ENCODE data around the gene CISD2.
"Not testable (repeated sequence)": the region's sequence is repeated elsewhere in the genome, so short reads cannot be mapped to it uniquely, and the experiment has no call there.

The CISD2 gene, protein sequence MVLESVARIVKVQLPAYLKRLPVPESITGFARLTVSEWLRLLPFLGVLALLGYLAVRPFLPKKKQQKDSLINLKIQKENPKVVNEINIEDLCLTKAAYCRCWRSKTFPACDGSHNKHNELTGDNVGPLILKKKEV

DNA sequence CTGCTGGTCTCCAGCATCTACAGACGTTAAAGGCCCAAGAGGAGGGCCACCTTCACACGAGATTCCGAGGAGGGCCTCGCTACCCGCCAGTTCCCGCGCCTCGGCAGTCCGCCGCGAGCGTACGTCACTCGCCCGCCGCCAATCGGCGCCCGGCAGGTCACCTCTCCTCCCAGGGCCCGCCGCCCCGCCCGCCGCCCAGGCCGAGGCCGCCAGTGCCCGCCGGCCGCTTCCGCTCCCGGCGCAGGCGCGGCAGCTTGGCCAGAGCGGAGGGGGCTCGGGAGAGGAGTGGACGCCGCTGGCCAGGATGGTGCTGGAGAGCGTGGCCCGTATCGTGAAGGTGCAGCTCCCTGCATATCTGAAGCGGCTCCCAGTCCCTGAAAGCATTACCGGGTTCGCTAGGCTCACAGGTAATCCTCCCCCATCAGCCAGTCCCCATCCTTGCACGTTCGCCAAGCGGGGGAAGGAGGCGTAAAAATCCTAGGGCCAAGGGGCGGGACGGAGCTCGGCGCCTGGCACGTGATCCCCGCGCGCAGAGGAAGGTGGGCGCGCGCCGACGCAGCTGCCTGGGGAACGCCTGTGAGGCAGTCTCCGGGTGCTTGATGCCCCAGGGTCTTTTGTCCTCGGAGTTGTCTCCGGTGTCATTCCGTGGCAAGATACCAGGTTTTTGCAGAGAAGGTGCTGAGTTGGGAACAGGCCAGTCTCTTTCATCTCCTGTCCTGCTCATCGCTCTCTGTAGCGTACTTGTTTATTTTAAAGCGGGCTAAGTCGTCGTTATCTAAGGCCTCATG lies at the start of gene CISD2:
Gene CISD2, plus strand, starts transcription at position 212 of the 788 bp plus-strand sequence. Its CDS starts 93 bp downstream, at position 305.
- peak; percentile 90 for DNase-seq

DNA sequence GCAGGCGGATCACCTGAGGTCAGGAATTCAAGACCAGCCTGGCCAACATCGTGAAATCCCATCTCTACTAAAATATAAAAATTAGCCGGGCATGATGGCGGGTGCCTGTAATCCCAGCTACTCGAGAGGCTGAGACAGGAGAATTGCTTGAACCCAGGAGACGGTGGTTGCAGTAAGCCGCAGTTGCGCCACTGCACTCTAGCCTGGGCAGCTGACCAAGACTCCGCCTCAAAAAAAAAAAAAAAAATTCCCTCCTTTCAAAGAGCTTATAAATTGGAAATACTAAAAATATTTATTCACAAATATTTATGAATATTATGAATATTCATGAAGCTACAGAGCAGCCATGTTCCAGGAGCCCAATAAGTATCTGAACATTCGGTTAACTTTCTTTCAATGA lies 49.7 kb upstream of the CISD2 start:
- DNase-seq, result not testable (repeated sequence)

DNA sequence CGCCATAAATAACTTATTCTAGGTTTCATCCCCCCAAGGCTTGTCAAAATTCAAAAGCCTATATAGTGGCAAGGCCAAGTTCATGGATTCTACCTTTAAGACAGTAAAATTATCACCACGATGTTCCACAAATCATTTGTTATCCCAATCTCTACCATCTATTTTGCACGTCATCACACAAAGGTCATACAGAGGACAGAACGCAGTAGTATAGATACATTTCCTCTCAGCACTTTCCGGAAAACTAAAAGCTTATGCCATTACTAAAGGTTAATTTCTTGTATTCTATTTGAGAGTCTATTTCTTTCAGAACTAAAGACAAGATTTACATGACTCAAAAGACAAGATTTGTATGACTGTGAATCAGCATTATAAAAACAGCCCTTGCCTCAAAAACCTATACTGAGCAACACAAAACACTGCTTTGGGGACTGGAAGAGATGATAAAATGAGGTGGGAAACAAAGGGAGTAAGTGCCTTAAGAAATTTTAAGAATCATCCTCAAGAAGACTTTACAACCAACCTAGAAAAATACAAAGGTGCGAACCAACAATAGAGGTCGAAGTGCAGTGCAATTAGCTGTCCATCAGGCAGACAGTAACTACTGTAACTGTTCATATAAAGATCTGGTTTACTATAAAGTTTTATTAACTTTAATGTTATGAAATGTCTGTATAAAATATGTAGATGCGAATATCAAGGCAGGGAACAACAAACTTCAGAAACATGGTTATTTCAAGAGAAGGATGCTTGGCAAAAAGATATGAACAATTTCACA lies 49.0 kb upstream of the CISD2 start:
- no peak for DNase-seq

DNA sequence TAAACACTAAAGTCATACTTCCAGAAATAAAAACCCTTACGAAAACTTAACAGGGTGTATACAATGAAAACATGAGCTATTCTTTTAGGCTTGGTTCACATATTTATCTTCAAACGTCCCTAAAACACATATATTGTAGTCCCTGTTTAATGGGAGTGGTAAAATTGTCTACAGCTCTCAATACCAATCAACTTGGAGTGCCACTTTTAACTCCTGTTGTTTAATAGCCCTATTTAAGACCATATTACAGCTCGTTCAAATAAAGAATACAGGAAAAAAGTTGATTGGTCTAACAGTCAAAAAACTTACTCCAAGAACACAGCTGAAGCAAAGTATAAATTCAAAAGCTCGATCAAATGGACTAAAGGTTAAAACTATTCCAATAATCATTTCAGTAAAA lies 45.3 kb upstream of the CISD2 start:
- DNase-seq, result no peak

DNA sequence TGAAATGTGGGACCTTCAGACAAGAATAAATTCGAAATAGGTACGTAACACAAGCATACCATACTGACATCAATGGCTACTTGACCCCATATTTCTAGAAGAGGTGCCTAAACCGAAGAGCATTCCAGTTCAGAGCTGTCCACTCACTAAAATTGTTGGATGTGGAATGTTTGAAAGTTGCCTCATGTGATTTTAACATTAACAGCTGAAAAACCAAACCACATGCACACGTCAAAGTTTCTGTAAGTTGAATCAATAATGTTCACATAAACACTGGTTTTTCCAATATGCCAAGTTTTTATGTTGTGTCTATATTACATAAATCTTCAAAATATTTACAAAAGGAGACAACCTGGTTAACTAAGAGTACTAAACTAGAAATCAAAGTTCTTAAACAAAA lies 44.9 kb upstream of the CISD2 start:
- no peak for DNase-seq

DNA sequence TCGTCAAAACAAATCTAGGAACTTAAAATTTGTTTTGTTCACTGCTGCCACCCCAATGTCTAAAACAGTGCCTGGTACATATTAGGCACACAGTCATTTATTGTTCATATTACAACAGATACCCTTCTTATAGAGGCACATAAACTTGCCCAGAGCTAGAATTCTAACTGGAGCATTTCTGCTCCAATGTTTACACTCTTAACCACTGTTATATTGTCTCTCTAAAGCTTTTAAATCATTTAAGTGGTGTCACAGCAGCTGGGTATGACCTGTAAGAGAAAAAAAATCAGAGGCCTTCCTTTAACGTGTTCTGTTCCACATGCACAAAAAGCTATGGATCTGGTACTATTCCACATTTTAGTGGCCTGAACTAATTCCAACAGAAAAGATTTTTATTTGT lies 44.4 kb upstream of the CISD2 start:
- DNase-seq, result no peak

DNA sequence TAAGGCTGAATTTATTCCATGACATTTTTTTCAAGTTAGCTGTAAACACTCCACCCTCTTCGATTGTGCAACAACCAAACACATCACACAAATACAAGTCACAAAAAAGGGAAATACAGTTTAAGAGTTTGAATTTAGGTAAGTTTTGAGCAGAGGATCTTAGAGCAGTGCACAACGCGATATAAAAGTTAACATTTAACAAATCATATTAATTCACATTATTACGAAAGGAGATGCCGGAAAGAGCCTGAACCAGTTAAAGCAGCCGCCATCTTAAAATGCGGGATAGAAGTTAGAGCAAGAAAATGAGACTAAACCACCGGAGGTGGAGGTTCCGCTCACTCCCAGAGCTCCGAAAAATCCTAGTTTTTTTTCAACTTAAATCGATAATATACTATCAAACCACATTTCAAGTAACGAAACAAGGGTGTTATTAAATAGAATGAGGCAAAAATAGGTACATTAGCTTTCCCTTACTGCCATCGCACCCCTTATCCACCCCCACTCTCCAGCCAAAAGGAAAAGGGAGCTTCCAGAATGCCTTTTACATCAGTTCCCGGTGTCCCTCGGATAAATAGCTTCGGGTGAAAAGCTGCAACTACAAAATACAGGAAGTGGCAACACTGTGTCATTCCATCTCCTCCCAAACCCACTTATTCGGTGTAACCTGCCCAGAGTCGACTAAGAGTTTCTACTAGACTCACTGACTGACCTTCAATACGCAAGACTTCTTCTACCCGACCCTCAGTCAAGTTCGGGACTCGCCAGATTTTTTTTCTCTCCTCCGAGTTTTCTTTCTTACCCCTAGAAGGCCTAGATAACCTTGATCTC lies 43.3 kb upstream of the CISD2 start:
- DNase-seq, result peak; percentile 26

DNA sequence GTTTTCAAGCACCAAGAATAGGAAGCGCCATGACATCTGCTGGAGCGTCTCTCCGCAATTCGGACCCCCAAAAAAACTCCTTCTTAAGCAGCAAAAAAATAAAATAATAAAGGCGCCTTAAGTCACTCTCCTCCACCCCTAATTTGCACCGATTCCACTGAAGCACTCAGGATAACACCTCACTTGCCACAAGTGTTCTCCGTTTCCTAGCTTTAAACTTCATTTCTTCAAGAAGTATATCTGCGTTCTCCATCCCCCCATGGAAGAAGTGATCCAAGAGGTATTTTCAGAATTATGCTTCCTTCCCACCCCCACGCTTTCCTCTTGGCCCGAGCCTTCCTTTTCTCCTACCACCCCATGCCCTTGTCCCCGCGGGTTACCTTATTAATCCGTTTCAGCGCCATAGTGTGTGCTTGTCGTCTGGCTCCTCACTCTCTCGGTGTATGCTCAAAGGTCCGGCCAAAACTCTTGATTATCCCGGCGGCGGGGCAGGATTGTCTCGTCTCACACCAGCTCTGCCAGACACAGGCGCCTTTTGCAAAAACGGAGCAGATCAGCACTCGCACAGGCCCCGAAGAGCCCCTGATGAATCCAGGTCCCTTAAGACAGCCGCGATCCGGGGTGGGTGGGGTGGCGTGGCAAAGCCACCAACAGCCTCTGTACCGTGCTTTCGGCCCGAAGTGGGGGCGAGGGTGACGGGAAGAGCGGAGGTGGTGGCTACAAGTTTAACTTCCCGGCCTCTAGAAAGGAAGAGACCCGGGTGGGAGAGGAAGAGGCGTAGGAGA lies 42.5 kb upstream of the CISD2 start:
- no peak for DNase-seq

DNA sequence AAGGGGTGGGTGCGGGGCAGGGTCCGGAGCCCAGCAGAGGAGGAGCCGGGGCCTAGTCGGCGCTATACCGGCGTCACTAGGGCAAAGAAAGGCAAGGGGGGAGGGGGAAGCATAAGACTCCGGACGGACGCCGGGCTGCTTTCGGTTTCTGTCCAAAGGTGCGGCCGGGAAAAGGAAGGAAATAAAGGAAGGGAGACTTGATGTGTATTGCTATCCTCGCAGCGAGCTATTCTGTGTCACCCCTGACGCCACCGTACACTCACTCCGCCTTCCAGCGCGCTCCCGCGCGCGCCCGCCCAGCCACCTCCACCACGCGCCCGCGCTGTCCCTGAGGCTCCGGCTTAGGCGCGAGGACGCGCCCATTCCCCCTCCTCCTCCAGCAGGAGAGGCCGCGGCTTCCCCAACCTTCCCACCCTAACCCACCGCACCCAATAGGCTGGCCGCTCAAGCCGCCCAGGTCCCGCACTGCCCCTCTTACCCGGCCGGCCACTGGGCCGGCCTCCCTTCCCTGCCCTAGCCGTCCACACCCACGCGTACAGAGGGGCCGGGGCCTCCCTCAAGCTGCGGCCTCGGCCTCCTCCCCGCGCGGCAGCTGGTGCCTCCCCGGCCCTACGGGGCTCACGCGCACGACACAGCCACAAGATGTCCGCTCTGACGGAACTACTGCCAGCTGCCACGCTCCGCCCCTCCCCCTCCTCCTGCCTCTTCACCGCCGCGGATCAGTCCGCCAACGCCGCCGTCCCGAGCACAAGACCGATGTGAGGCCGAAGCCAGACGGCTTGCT lies 41.7 kb upstream of the CISD2 start, which contains the start of gene UBE2D3:
Gene UBE2D3, minus strand, starts transcription at position 662 of the 784 bp plus-strand sequence. CDS start 1,043 bp downstream, outside the sequence.
- DNase-seq, result peak; percentile 91

DNA sequence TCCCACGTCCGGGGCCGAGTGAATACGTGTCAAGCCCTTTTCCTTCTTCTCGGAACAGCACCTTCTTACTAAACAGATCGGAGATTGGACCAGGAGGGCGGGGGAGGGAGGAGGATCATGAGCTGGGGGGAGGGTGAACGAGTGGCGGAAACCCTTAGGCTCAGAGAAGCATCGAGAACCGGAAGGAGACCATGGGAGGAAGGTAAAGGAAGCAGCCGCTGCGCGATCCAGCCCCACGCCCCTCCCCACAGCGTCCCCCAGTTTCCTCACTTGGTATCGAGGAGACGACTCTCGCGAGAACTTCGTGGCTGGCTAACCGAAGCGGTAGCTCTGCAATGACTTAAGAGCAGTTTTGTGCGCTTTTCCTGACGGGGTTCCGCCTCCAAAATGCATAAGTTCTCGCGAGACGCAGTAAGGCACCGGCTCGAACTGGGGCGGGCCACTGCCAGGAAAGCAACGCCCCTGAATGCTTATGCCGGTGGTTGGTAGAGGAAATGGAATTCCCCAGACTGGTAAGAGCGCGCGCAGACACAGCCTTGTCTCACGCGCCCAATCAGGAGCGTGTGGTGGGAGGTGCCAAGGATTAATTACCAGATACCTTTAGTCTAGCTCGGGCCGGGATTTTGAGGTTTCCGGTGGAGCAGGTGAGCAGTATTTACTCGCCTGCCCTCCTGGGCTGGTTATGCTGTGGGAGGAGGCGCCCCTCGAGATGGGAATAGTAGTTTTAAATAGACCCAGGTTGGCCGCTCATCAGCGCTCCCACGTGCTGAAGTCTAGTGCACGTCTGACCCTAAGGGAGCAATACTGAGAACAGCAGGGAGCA lies 40.9 kb upstream of the CISD2 start:
- DNase-seq, result peak; percentile 100

DNA sequence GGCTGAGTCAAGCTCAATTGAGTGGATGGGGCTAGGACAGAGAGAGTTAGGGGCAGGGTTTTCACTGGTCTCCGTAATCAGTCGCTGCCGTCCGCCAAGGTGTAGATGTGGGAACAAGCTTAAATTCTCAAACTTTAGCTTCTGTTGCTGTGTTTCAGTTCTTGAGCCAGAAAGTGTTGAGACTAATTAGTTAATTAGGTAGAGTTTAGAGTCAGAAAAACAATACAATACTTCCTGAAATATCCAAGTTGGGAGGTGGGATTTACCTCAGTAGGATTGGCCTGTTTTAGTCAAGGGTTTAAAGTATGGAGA lies 40.3 kb upstream of the CISD2 start:
- DNase-seq, result no peak

DNA sequence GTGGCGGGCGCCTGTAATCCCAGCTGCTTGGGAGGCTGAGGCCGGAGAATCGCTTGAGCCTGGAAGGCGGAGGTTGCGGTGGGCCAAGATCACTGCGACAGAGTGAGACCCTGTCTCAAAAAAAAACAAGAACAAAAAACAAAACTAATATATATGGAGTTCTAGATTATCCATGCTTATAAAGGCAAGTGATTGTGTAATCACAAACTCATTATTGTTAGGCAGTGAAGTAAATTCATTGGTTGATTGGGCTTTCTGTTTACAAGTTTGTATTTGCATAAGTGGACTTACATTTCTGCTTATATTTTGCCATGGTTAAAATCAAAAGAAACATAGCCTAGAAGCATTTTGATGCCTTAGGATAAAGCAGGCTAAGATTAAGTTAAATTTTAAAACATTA lies 39.0 kb upstream of the CISD2 start:
- no peak for DNase-seq

DNA sequence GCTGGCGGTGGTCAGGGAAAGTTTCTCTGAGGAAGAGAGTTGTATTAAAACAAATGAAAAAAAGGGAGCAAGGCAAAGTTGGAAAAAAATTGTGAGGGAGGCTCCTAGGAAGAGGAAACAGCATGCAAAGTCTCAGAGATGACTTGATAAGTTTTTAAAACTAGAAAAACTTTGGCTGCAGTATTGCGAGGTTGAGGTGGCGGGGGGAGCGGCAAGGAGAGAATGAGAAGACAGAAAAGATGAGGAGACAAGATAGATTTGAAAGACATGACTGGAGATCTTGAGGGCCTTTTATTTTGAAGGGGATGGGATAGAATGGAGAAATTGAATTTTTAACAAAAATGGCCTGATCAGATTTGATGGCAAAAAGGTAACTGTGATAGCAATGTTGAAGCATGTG lies 36.7 kb upstream of the CISD2 start:
- DNase-seq, result no peak

DNA sequence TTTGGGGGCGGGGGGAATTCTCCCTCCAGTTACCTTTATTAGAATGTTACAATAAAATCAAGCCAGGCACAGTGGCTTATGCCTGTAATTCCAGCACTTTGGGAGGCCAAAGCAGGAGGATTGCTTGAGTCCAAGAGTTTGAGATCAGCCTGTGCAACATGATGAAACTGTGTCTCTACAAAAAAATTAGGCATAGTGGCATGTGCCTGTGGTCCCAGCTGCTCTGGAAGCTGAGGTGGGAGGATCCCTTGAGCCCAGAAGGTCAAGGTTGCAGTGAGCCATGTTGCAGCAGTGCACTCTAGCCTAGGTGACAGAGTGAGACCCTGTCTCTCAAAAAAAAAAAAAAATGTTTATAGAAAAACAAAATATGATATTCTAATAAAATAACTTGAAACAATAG lies 36.1 kb upstream of the CISD2 start:
- no peak for DNase-seq

DNA sequence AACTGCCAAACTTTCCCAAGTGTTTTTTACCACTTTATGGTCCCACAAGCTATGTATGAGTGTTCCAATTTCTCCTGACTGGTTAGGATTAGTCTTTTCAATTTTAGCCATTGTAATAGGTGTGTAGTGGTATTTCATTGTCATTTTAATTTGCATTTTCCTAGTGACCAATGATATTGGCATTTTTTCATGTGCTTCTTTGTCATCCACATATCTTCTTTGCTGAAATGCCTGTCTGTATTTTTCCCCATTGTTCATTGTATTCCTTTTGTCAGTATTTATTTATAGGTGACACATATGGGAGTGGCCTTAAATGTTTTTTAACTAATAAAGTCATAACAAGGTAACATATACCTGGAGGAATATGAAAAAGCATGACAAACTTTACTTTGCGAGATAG lies 32.2 kb upstream of the CISD2 start:
- DNase-seq, result no peak

DNA sequence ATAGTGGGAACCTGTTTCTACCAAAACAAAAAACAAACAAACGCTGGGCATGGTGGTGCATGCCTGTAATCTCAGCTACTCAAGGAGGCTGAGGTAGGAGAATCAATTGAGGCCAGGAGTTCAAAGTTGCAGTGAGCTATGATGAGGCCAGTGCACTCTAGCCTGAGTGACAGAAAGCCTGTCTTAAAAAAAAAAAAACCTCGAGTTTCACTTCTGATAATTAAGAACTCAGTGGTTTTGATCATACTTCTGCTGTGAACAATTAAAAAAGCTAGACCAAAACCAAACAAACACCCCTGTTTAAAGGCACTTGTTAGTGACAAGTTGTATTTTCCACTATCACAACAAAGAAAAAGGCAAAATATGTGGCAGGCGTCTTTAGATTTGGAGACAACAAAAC lies 26.4 kb upstream of the CISD2 start:
- DNase-seq, result no peak

DNA sequence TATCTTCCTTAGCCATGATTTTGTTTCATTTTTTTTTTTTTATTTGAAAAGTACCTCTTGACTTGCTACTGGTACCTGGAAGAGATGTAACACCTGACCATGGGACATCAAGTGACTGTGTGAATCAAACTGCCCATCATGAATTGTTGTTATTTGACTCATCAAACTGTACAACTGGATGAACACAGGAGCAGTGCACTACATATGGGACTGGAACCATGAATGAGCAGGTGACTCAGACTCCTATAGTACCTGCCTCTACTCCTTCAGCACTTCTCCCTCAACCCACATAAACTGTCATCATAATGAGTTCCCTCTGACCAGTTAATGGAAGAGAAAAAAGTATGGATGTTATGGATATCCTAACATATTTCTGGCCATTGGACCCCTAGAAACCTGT lies 25.5 kb upstream of the CISD2 start:
- no peak for DNase-seq

DNA sequence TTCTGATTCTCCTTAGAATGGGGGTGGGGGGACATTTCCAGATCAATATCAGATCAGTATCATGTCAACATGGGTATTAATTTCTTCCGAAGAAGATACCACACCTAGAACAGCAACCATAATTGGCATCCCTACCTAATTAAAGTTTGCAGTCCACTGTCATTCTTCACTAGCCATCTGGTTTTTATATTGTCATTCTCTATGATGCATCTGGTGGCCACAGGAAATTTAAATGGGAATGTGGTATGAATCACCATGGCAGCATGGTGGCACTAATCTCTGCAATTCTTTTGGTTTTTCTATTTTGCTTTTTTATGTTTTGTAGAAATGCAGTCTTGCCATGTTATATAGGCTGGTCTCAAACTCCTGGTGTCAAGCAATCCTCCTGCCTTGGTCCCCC lies 24.9 kb upstream of the CISD2 start:
- no peak for DNase-seq

DNA sequence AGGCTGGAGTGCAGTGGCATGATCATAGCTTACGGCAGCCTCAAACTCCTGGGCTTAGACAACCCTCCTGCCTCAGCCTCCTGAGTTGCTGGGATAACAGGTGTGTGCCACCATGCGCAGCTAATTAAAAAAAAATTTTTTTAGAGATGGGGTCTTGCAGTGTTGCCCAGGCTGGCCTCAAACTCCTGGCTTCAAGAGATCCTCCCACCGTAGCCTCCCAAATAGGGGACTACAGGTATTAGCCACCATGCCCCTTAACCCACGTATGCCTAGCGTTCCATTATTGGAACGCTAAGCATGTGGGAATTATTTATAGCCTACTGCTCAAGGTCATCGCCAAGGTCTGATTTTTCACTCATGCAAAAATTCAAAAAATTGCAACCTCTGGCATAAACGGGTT lies 21.1 kb upstream of the CISD2 start:
- no peak for DNase-seq

DNA sequence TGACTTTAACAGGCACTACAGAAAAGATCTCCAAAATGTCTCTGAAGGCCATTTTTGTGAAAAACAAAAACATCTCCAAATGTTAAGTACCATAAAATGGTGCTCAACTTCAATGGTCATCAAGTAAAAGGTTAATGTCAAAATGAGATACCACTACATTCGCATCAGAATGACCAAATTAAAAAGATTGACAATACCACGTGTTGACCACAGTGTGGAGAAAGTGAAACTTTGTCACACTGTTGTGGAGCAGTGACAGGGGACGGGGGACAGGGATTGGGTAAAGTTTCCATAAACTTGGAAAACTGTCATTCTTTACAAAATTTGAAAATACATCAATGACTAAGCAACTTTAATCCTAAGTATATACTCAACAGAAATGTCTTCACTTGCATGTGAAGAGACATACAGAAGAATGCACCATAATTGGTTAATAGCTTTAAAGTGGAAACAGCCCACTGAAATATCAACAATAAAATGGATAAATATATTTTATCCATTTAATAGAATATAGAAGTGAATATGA lies 19.1 kb upstream of the CISD2 start:
- no peak for DNase-seq

All from COR-L47 (cell line).